Peyer's patch (tissue), 4 donors: ENCODE results near the gene TTC23. TPM values are rescaled to one million over a fixed set of nuclear protein-coding genes. Genes with fewer than 3 reads are reported as not detected.
A peak's percentile ranks its signal among the peaks of the same experiment; 100 is the strongest.

ENCODE experiments used
- DNase-seq, 3 donors: peaks; one replicate each; pipeline ENCODE4 v3.0.0-alpha.2; 2017 to 2019
- H3K27ac ChIP-seq, 4 donors: fragments of 200-600 bp; sonication (generic); one replicate each; pipeline ENCODE4 v1.5.1; 2016 to 2019
- H3K27me3 ChIP-seq, 2 donors: fragments of 200-600 bp; sonication (generic); one replicate each; pipeline ENCODE4 v1.5.1; 2019
- H3K36me3 ChIP-seq, 3 donors: fragments of 200-600 bp; sonication (generic); one replicate each; pipeline ENCODE4 v1.5.1; 2016 to 2019
- H3K4me1 ChIP-seq, 4 donors: fragments of 200-600 bp; sonication (generic); one replicate each; pipeline ENCODE4 v1.5.1; 2016 to 2019
- H3K4me3 ChIP-seq, 4 donors: fragments of 200-600 bp; sonication (generic); 1 replicate in 3 of 4; 2 replicates in 1 of 4; pipeline ENCODE4 v1.5.1; 2016 to 2019; ENCODE audit warnings: mild to moderate bottlenecking in 1 of 4
- H3K9me3 ChIP-seq, 4 donors: fragments of 200-600 bp; sonication (generic); one replicate each; pipeline ENCODE4 v1.5.1; 2016 to 2019; ENCODE audit warnings: mild to moderate bottlenecking in 1 of 4
- CTCF ChIP-seq, 6 experiments: fragments of 450-650 bp in 4 of 6; fragments of 200-600 bp in 2 of 6; sonication (generic) in 1 of 6; IDR thresholded peaks; one replicate each; pipeline ENCODE4 v1.5.1; 2017 to 2019; ENCODE audit warnings: antibody characterized with exemption in 6 of 6, mild to moderate bottlenecking in 3 of 6, moderate library complexity in 1 of 6
- POLR2A ChIP-seq, 2 donors: fragments of 450-650 bp; IDR thresholded peaks; one replicate each; pipeline ENCODE4 v1.5.1; 2017; ENCODE audit warnings: antibody characterized with exemption in 2 of 2, mild to moderate bottlenecking in 2 of 2, moderate library complexity in 2 of 2
- total RNA-seq, 4 donors: library from RNA; depleted of rRNA; stranded (reverse); fragments of >200 nt; gene quantifications; one replicate each; pipeline ENCODE4 v1.1.0, GENCODE V29; 2016

The TTC23 gene
- total RNA-seq, 4 donors from 2014 or later = 8.2 to 33.0 (median 22.9) TPM

- Histone ChIP-seq H3K27me3 (no peaks in the 10 kb centered on the region), H3K27ac (peak overlapping the region in 1 of 4 donors; percentile 87), H3K4me1 (no peaks in the 10 kb centered on the region), H3K36me3 (peaks cover 0 to 22% (median 0%) of the 10 kb centered on the region in 3 donors), H3K9me3 (no peaks in the 10 kb centered on the region), H3K4me3 (no peak overlapping the region)
- TF ChIP-seq POLR2A (IDR thresholded peaks at IDR 0.05) (no peak), CTCF (IDR thresholded peaks at IDR 0.05) (no peak)
- DNase-seq = no peak
Measured at GRCh38 chr15:99172989-99173388, 76.4 kb downstream of the TTC23 start.

- no peaks in the 10 kb centered on the region for H3K4me1 ChIP-seq
- peaks cover 0 to 22% (median 0%) of the 10 kb centered on the region in 3 donors for H3K36me3 ChIP-seq
- TF ChIP-seq CTCF (IDR thresholded peaks at IDR 0.05) (no peak), POLR2A (IDR thresholded peaks at IDR 0.05) (no peak)
- no peak overlapping the region for H3K4me3 ChIP-seq
- no peaks in the 10 kb centered on the region for H3K27me3 ChIP-seq
- DNase-seq = no peak
- H3K27ac ChIP-seq = peak overlapping the region in 1 of 4 donors; percentile 87
- H3K9me3 ChIP-seq = no peaks in the 10 kb centered on the region
Measured at GRCh38 chr15:99172171-99172570, 77.2 kb downstream of the TTC23 start.

- H3K36me3 ChIP-seq = peaks cover 0 to 22% (median 0%) of the 10 kb centered on the region in 3 donors
- H3K27ac ChIP-seq = peak overlapping the region in 2 of 4 donors; percentile 35 to 87
- H3K4me3 ChIP-seq = no peak overlapping the region
- TF ChIP-seq CTCF (IDR thresholded peaks at IDR 0.05) = no peak
- no peak for TF ChIP-seq POLR2A (IDR thresholded peaks at IDR 0.05)
- no peak for DNase-seq
- H3K4me1 ChIP-seq = no peaks in the 10 kb centered on the region
- no peaks in the 10 kb centered on the region for H3K9me3 ChIP-seq
- no peaks in the 10 kb centered on the region for H3K27me3 ChIP-seq
Measured at GRCh38 chr15:99170476-99171065, 78.8 kb downstream of the TTC23 start.

- DNase-seq = no peak
- no peak for TF ChIP-seq POLR2A (IDR thresholded peaks at IDR 0.05)
- TF ChIP-seq CTCF (IDR thresholded peaks at IDR 0.05) = no peak
- no peak overlapping the region for H3K4me3 ChIP-seq
- H3K9me3 ChIP-seq = no peaks in the 10 kb centered on the region
- peaks cover 0 to 22% (median 0%) of the 10 kb centered on the region in 3 donors for H3K36me3 ChIP-seq
- H3K4me1 ChIP-seq = no peaks in the 10 kb centered on the region
- H3K27ac ChIP-seq = peak overlapping the region in 3 of 4 donors; percentile 32 to 87 (median 64)
- no peaks in the 10 kb centered on the region for H3K27me3 ChIP-seq
Measured at GRCh38 chr15:99169769-99170311, 79.5 kb downstream of the TTC23 start.

- H3K4me1 ChIP-seq = no peaks in the 10 kb centered on the region
- peaks cover 0 to 20% (median 0%) of the 10 kb centered on the region in 3 donors for H3K36me3 ChIP-seq
- H3K27me3 ChIP-seq = no peaks in the 10 kb centered on the region
- DNase-seq = no peak
- TF ChIP-seq POLR2A (IDR thresholded peaks at IDR 0.05) = no peak
- no peak for TF ChIP-seq CTCF (IDR thresholded peaks at IDR 0.05)
- H3K27ac ChIP-seq = peak overlapping the region; percentile 26 to 87 (median 48)
- no peaks in the 10 kb centered on the region for H3K9me3 ChIP-seq
- H3K4me3 ChIP-seq = no peak overlapping the region
Measured at GRCh38 chr15:99168601-99169580, 80.5 kb downstream of the TTC23 start.
